HepG2 (cell line): ENCODE data around the gene NELFB. TPM values are rescaled to one million over a fixed set of nuclear protein-coding genes. Genes with fewer than 3 reads are reported as not detected.
A peak's percentile ranks its signal among the peaks of the same experiment; 100 is the strongest.

Experiments
- CBX1 ChIP-seq: IDR thresholded peaks from one replicate; pipeline ENCODE4 v1.6.1; 2016; ENCODE audit warnings: antibody characterized with exemption, low read depth
- ELF1 ChIP-seq: sonication (generic); formaldehyde crosslinking; IDR thresholded peaks from 2 replicates; pipeline ENCODE4 v1.4.0; 2020; ENCODE audit warnings: missing genetic modification reagents
- FOXC1 ChIP-seq: sonication (generic); formaldehyde crosslinking; IDR thresholded peaks from 2 replicates; pipeline ENCODE4 v1.8.0; 2022; ENCODE audit warnings: mild to moderate bottlenecking, missing genetic modification reagents, borderline replicate concordance
- HOXA3 ChIP-seq: sonication (generic); formaldehyde crosslinking; IDR thresholded peaks from 2 replicates; pipeline ENCODE4 v1.5.0; 2020; ENCODE audit warnings: missing genetic modification reagents
- PHF8 ChIP-seq: sonication (generic); formaldehyde crosslinking; IDR thresholded peaks from 2 replicates; pipeline ENCODE4 v1.5.0; 2020; ENCODE audit warnings: missing genetic modification reagents
- RXRA ChIP-seq: sonication (generic); formaldehyde crosslinking; IDR thresholded peaks from 2 replicates; pipeline ENCODE4 v1.5.1; 2020; ENCODE audit warnings: missing genetic modification reagents
- SOX5 ChIP-seq: IDR thresholded peaks from 2 replicates; pipeline ENCODE4 v1.6.1; 2016; ENCODE audit warnings: borderline replicate concordance
- SRSF4 ChIP-seq: fragments of 200-400 bp; formaldehyde crosslinking; IDR thresholded peaks from one replicate; pipeline ENCODE4 v1.6.1; 2018; ENCODE audit warnings: mild to moderate bottlenecking, low read depth, low read length, moderate library complexity; ENCODE audit not compliant: poor library complexity, severe bottlenecking
- TOPORS ChIP-seq: sonication (generic); formaldehyde crosslinking; IDR thresholded peaks from 2 replicates; pipeline ENCODE4 v1.8.0; 2023; ENCODE audit warnings: mild to moderate bottlenecking, missing genetic modification reagents
- ZNF10 ChIP-seq: sonication (generic); formaldehyde crosslinking; IDR thresholded peaks from 2 replicates; pipeline ENCODE4 v1.4.0; 2020; ENCODE audit warnings: mild to moderate bottlenecking, low read depth, missing genetic modification reagents, borderline replicate concordance
- ZNF124 ChIP-seq: sonication (generic); formaldehyde crosslinking; IDR thresholded peaks from 2 replicates; pipeline ENCODE4 v1.4.0; 2020; ENCODE audit warnings: missing genetic modification reagents
- ZNF331 ChIP-seq: sonication (generic); formaldehyde crosslinking; IDR thresholded peaks from 2 replicates; pipeline ENCODE4 v1.4.0; 2020; ENCODE audit warnings: missing genetic modification reagents
- ZNF354B ChIP-seq: sonication (generic); formaldehyde crosslinking; IDR thresholded peaks from 2 replicates; pipeline ENCODE4 v1.8.0; 2022; ENCODE audit warnings: mild to moderate bottlenecking, missing genetic modification reagents
- ZNF430 ChIP-seq: sonication (generic); formaldehyde crosslinking; IDR thresholded peaks from 2 replicates; pipeline ENCODE4 v1.9.0; 2021; ENCODE audit warnings: mild to moderate bottlenecking, missing genetic modification reagents
- ZNF468 ChIP-seq: sonication (generic); formaldehyde crosslinking; IDR thresholded peaks from 2 replicates; pipeline ENCODE4 v1.8.0; 2022; ENCODE audit warnings: mild to moderate bottlenecking, moderate library complexity, missing genetic modification reagents
- ZNF552 ChIP-seq: sonication (generic); formaldehyde crosslinking; IDR thresholded peaks from 2 replicates; pipeline ENCODE4 v1.9.0; 2022; ENCODE audit warnings: missing genetic modification reagents, mild to moderate bottlenecking, borderline replicate concordance
- ZNF572 ChIP-seq: sonication (generic); formaldehyde crosslinking; IDR thresholded peaks from 2 replicates; pipeline ENCODE4 v1.5.1; 2020; ENCODE audit warnings: mild to moderate bottlenecking, missing genetic modification reagents
- polyA plus RNA-seq, 8 experiments: library from polyadenylated mRNA; depleted of rRNA in 3 of 8; stranded (reverse) in 7 of 8; unstranded in 1 of 8; fragments of >200 nt; fragmentation: Illumina TruSeq in 4 of 8; extraction: Trizol in 4 of 8; gene quantifications; 2 replicates each; pipeline versions ENCODE4 v1.2.1 to v1.2.3, GENCODE V29; 2011 to 2016; ENCODE audit warnings: low read depth in 4 of 8, missing spikeins in 1 of 8, mixed read lengths in 1 of 8; ENCODE audit not compliant: insufficient read depth in 1 of 8
- total RNA-seq, 5 experiments: library from RNA; depleted of rRNA; stranded (reverse); fragments of >200 nt; fragmentation: Illumina TruSeq; extraction: Trizol; gene quantifications; 2 replicates each; pipeline ENCODE4 v1.2.3, GENCODE V29; 2016; ENCODE audit warnings: low read depth in 1 of 5
- TF ChIP-seq, protein P1 (sequence below): sonication (generic); formaldehyde crosslinking; IDR thresholded peaks from 2 replicates; pipeline ENCODE4 v1.5.0; 2020; ENCODE audit warnings: missing genetic modification reagents, mild to moderate bottlenecking, borderline replicate concordance
- TF ChIP-seq, protein P2 (sequence below): sonication (generic); formaldehyde crosslinking; IDR thresholded peaks from 2 replicates; pipeline ENCODE4 v1.5.1; 2020; ENCODE audit warnings: missing genetic modification reagents, mild to moderate bottlenecking, borderline replicate concordance
- TF ChIP-seq, protein P3 (sequence below): sonication (generic); formaldehyde crosslinking; IDR thresholded peaks from 2 replicates; pipeline ENCODE4 v1.4.0; 2020; ENCODE audit warnings: missing genetic modification reagents
- TF ChIP-seq, protein P4 (sequence below): sonication (generic); formaldehyde crosslinking; IDR thresholded peaks from 2 replicates; pipeline ENCODE4 v1.4.0; 2020; ENCODE audit warnings: missing genetic modification reagents
- TF ChIP-seq, protein P5 (sequence below): sonication (generic); formaldehyde crosslinking; IDR thresholded peaks from 2 replicates; pipeline ENCODE4 v1.4.0; 2020; ENCODE audit warnings: mild to moderate bottlenecking, low read depth, missing genetic modification reagents

The NELFB gene
- total and polyA plus RNA-seq, 2 of the 13 experiments (the other 11 are each of a cell fraction or from before 2014, with no cell fraction given): 26.5 to 45.8 TPM

DNA sequence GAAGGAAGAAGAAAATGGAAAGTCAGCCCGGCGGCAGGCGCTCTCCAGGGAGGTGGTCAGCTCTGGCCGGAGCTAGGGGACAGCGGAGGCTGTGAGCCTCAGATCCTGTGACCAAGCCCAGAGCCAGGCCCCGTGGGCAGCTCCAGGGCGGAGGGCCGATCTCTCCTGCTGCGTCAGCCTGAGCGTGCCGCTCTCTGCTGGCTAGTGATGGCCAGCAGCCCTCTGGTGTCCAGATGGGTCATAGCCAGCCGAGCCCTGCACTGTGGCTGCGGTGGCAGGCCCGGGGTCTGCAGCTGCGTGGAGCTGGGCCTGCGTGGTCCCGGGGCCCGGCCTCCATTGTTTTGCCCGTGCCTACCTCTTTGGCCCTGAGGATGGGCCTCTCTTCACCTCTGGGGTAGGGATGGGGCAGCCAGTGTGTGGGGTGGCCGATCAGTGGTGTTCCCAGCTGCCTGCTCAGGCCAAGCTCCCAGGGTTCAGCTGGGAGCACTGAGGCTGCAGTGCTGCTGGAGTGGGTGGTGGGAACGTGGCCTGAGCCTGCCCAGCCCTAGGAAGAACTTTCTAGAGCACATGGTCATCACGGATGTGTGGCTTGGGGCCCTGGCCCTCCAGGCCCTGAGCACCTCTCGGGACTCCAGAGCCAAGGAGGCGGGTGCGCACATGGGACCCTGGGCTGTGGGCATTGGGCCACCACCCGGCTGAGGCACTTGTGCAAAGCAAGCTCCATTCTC is 64.0 kb downstream of the NELFB start (continued):
- TF ChIP-seq, protein P1, sequence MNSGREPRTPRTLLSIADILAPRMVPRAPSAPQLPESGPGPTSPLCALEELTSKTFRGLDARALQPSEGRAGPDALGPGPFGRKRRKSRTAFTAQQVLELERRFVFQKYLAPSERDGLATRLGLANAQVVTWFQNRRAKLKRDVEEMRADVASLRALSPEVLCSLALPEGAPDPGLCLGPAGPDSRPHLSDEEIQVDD (CRISPR knock-in tag): no peak
- TF ChIP-seq, protein P2, sequence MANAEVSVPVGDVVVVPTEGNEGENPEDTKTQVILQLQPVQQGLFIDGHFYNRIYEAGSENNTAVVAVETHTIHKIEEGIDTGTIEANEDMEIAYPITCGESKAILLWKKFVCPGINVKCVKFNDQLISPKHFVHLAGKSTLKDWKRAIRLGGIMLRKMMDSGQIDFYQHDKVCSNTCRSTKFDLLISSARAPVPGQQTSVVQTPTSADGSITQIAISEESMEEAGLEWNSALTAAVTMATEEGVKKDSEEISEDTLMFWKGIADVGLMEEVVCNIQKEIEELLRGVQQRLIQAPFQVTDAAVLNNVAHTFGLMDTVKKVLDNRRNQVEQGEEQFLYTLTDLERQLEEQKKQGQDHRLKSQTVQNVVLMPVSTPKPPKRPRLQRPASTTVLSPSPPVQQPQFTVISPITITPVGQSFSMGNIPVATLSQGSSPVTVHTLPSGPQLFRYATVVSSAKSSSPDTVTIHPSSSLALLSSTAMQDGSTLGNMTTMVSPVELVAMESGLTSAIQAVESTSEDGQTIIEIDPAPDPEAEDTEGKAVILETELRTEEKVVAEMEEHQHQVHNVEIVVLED (CRISPR knock-in tag): no peak
- TF ChIP-seq, protein P3, sequence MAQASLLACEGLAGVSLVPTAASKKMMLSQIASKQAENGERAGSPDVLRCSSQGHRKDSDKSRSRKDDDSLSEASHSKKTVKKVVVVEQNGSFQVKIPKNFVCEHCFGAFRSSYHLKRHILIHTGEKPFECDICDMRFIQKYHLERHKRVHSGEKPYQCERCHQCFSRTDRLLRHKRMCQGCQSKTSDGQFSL: no peak
- TF ChIP-seq ZNF354B (CRISPR knock-in tag) (no peak), ZNF468 (CRISPR knock-in tag) (no peak), RXRA (CRISPR knock-in tag) (0 out of 2 replicates have a peak, but pooled peaks have one; percentile 17), TOPORS (CRISPR knock-in tag) (no peak), ELF1 (CRISPR knock-in tag) (no peak), FOXC1 (CRISPR knock-in tag) (no peak), SOX5 (CRISPR knock-in tag) (peak; percentile 38; the same call in 1 of the 2 replicates), SRSF4 (no peak), PHF8 (CRISPR knock-in tag) (peak; percentile 40; the same call in 1 of the 2 replicates), ZNF572 (CRISPR knock-in tag) (no peak), ZNF552 (no peak), ZNF124 (no peak), ZNF331 (CRISPR knock-in tag) (peak; percentile 24; the same call in 1 of the 2 replicates), ZNF10 (CRISPR knock-in tag) (no peak), CBX1 (no peak), ZNF430 (no peak), HOXA3 (peak; percentile 34; the same call in 1 of the 2 replicates)
- TF ChIP-seq, protein P4, sequence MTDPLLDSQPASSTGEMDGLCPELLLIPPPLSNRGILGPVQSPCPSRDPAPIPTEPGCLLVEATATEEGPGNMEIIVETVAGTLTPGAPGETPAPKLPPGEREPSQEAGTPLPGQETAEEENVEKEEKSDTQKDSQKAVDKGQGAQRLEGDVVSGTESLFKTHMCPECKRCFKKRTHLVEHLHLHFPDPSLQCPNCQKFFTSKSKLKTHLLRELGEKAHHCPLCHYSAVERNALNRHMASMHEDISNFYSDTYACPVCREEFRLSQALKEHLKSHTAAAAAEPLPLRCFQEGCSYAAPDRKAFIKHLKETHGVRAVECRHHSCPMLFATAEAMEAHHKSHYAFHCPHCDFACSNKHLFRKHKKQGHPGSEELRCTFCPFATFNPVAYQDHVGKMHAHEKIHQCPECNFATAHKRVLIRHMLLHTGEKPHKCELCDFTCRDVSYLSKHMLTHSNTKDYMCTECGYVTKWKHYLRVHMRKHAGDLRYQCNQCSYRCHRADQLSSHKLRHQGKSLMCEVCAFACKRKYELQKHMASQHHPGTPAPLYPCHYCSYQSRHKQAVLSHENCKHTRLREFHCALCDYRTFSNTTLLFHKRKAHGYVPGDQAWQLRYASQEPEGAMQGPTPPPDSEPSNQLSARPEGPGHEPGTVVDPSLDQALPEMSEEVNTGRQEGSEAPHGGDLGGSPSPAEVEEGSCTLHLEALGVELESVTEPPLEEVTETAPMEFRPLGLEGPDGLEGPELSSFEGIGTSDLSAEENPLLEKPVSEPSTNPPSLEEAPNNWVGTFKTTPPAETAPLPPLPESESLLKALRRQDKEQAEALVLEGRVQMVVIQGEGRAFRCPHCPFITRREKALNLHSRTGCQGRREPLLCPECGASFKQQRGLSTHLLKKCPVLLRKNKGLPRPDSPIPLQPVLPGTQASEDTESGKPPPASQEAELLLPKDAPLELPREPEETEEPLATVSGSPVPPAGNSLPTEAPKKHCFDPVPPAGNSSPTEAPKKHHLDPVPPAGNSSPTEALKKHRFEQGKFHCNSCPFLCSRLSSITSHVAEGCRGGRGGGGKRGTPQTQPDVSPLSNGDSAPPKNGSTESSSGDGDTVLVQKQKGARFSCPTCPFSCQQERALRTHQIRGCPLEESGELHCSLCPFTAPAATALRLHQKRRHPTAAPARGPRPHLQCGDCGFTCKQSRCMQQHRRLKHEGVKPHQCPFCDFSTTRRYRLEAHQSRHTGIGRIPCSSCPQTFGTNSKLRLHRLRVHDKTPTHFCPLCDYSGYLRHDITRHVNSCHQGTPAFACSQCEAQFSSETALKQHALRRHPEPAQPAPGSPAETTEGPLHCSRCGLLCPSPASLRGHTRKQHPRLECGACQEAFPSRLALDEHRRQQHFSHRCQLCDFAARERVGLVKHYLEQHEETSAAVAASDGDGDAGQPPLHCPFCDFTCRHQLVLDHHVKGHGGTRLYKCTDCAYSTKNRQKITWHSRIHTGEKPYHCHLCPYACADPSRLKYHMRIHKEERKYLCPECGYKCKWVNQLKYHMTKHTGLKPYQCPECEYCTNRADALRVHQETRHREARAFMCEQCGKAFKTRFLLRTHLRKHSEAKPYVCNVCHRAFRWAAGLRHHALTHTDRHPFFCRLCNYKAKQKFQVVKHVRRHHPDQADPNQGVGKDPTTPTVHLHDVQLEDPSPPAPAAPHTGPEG (CRISPR knock-in tag): no peak
- TF ChIP-seq, protein P5, sequence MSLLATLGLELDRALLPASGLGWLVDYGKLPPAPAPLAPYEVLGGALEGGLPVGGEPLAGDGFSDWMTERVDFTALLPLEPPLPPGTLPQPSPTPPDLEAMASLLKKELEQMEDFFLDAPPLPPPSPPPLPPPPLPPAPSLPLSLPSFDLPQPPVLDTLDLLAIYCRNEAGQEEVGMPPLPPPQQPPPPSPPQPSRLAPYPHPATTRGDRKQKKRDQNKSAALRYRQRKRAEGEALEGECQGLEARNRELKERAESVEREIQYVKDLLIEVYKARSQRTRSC: no peak
